ENCODE data around the gene DIDO1.

Gene DIDO1

GRCh38 chr20:62946918-62947317, 20.6 kb upstream of the DIDO1 start:
- no peaks in the 10 kb centered on the region for H3K9me3 ChIP-seq (ENCODE audit: insufficient read depth, low read depth, low read length)
- 94% methylated on average over 10 of the region's 10 CpGs for WGBS
- H3K4me3 ChIP-seq (ENCODE audit: low read length): no peak overlapping the region
- H3K9ac ChIP-seq (ENCODE audit: low read depth, low read length): no peak overlapping the region
- H3K4me1 ChIP-seq (ENCODE audit: insufficient read depth, low read length): no peaks in the 10 kb centered on the region
- peaks cover 81% of the 10 kb centered on the region for H3K36me3 ChIP-seq (ENCODE audit: insufficient read depth, low read length)
- H3K27ac ChIP-seq (ENCODE audit: low read depth, low read length): no peak overlapping the region
- no peaks in the 10 kb centered on the region for H3K27me3 ChIP-seq (ENCODE audit: insufficient read depth, low read length)

- Histone ChIP-seq H3K36me3 (ENCODE audit: insufficient read depth, low read length) (peaks cover 92% of the 10 kb centered on the region), H3K27ac (ENCODE audit: low read depth, low read length) (no peak overlapping the region), H3K9ac (ENCODE audit: low read depth, low read length) (no peak overlapping the region), H3K27me3 (ENCODE audit: insufficient read depth, low read length) (no peaks in the 10 kb centered on the region), H3K4me3 (ENCODE audit: low read length) (no peak overlapping the region), H3K4me1 (ENCODE audit: insufficient read depth, low read length) (no peaks in the 10 kb centered on the region), H3K9me3 (ENCODE audit: insufficient read depth, low read depth, low read length) (no peaks in the 10 kb centered on the region)
- 96% methylated on average over 25 of the region's 25 CpGs for WGBS
Measured at GRCh38 chr20:62945771-62946339, 19.6 kb upstream of the DIDO1 start.

GRCh38 chr20:62944746-62945145, 18.4 kb upstream of the DIDO1 start:
- no peak overlapping the region for H3K9ac ChIP-seq (ENCODE audit: low read depth, low read length)
- 94% methylated on average over 10 of the region's 10 CpGs for WGBS
- H3K4me3 ChIP-seq (ENCODE audit: low read length): no peak overlapping the region
- no peaks in the 10 kb centered on the region for H3K9me3 ChIP-seq (ENCODE audit: insufficient read depth, low read depth, low read length)
- no peak overlapping the region for H3K27ac ChIP-seq (ENCODE audit: low read depth, low read length)
- 0 out of 2 replicates have a peak, but pooled peaks cover 2% of the 10 kb centered on the region for H3K4me1 ChIP-seq (ENCODE audit: insufficient read depth, low read length)
- peaks cover 87% of the 10 kb centered on the region for H3K36me3 ChIP-seq (ENCODE audit: insufficient read depth, low read length)
- no peaks in the 10 kb centered on the region for H3K27me3 ChIP-seq (ENCODE audit: insufficient read depth, low read length)

GRCh38 chr20:62944184-62944583, 17.9 kb upstream of the DIDO1 start:
- 96% methylated on average over 8 of the region's 8 CpGs for WGBS
- Histone ChIP-seq H3K9ac (ENCODE audit: low read depth, low read length) (no peak overlapping the region), H3K27me3 (ENCODE audit: insufficient read depth, low read length) (no peaks in the 10 kb centered on the region), H3K4me3 (ENCODE audit: low read length) (no peak overlapping the region), H3K27ac (ENCODE audit: low read depth, low read length) (no peak overlapping the region), H3K36me3 (ENCODE audit: insufficient read depth, low read length) (peaks cover 81% of the 10 kb centered on the region), H3K9me3 (ENCODE audit: insufficient read depth, low read depth, low read length) (no peaks in the 10 kb centered on the region), H3K4me1 (ENCODE audit: insufficient read depth, low read length) (peaks cover 7% of the 10 kb centered on the region)

GRCh38 chr20:62943396-62943795, 17.1 kb upstream of the DIDO1 start:
- H3K9me3 ChIP-seq (ENCODE audit: insufficient read depth, low read depth, low read length): no peaks in the 10 kb centered on the region
- H3K36me3 ChIP-seq (ENCODE audit: insufficient read depth, low read length): peaks cover 73% of the 10 kb centered on the region

GRCh38 chr20:62942456-62942855, 16.2 kb upstream of the DIDO1 start:
- Histone ChIP-seq H3K4me1 (ENCODE audit: insufficient read depth, low read length) (peaks cover 10% of the 10 kb centered on the region), H3K36me3 (ENCODE audit: insufficient read depth, low read length) (peaks cover 64% of the 10 kb centered on the region), H3K27ac (ENCODE audit: low read depth, low read length) (no peak overlapping the region), H3K9ac (ENCODE audit: low read depth, low read length) (no peak overlapping the region), H3K4me3 (ENCODE audit: low read length) (no peak overlapping the region), H3K27me3 (ENCODE audit: insufficient read depth, low read length) (no peaks in the 10 kb centered on the region), H3K9me3 (ENCODE audit: insufficient read depth, low read depth, low read length) (no peaks in the 10 kb centered on the region)
- WGBS: 91% methylated on average over 2 of the region's 2 CpGs

More at GRCh38 chr20:62943396-62943795, 17.1 kb upstream of the DIDO1 start:
- H3K27me3 ChIP-seq (ENCODE audit: insufficient read depth, low read length): no peaks in the 10 kb centered on the region
- no peak overlapping the region for H3K9ac ChIP-seq (ENCODE audit: low read depth, low read length)
- WGBS: 94% methylated on average over 14 of the region's 14 CpGs
- peaks cover 10% of the 10 kb centered on the region for H3K4me1 ChIP-seq (ENCODE audit: insufficient read depth, low read length)
- no peak overlapping the region for H3K4me3 ChIP-seq (ENCODE audit: low read length)
- H3K27ac ChIP-seq (ENCODE audit: low read depth, low read length): no peak overlapping the region

- Histone ChIP-seq H3K9me3 (ENCODE audit: insufficient read depth, low read depth, low read length) (no peaks in the 10 kb centered on the region), H3K4me3 (ENCODE audit: low read length) (no peak overlapping the region), H3K27ac (ENCODE audit: low read depth, low read length) (no peak overlapping the region), H3K4me1 (ENCODE audit: insufficient read depth, low read length) (peaks cover 10% of the 10 kb centered on the region), H3K27me3 (ENCODE audit: insufficient read depth, low read length) (no peaks in the 10 kb centered on the region), H3K36me3 (ENCODE audit: insufficient read depth, low read length) (peaks cover 57% of the 10 kb centered on the region), H3K9ac (ENCODE audit: low read depth, low read length) (no peak overlapping the region)
- WGBS: 98% methylated on average over 1 of the region's 1 CpG
Measured at GRCh38 chr20:62941792-62942191, 15.5 kb upstream of the DIDO1 start.

- H3K9ac ChIP-seq (ENCODE audit: low read depth, low read length): no peak overlapping the region
- 97% methylated on average over 8 of the region's 8 CpGs for WGBS
- H3K9me3 ChIP-seq (ENCODE audit: insufficient read depth, low read depth, low read length): no peaks in the 10 kb centered on the region
- no peak overlapping the region for H3K4me3 ChIP-seq (ENCODE audit: low read length)
- H3K27ac ChIP-seq (ENCODE audit: low read depth, low read length): no peak overlapping the region
- H3K36me3 ChIP-seq (ENCODE audit: insufficient read depth, low read length): peaks cover 50% of the 10 kb centered on the region
- peaks cover 14% of the 10 kb centered on the region for H3K4me1 ChIP-seq (ENCODE audit: insufficient read depth, low read length)
- no peaks in the 10 kb centered on the region for H3K27me3 ChIP-seq (ENCODE audit: insufficient read depth, low read length)
Measured at GRCh38 chr20:62940875-62941274, 14.6 kb upstream of the DIDO1 start.

GRCh38 chr20:62938105-62938888, 12.0 kb upstream of the DIDO1 start, which contains the start of gene GID8:
TSS of gene GID8 (plus strand) at chr20:62938147. CDS start at chr20:62941503, 3,356 bp downstream.
- no peaks in the 10 kb centered on the region for H3K9me3 ChIP-seq (ENCODE audit: insufficient read depth, low read depth, low read length)
- H3K27ac ChIP-seq (ENCODE audit: low read depth, low read length): peak within 1 kb of the TSS; percentile 93
- peaks cover 51% of the 10 kb centered on the region for H3K36me3 ChIP-seq (ENCODE audit: insufficient read depth, low read length)
- peak within 1 kb of the TSS; percentile 99 for H3K4me3 ChIP-seq (ENCODE audit: low read length)
- H3K4me1 ChIP-seq (ENCODE audit: insufficient read depth, low read length): peaks cover 34% of the 10 kb centered on the region
- peak within 1 kb of the TSS; percentile 99 for H3K9ac ChIP-seq (ENCODE audit: low read depth, low read length)
- no peaks in the 10 kb centered on the region for H3K27me3 ChIP-seq (ENCODE audit: insufficient read depth, low read length)
- under 1% methylated on average over 75 of the region's 79 CpGs for WGBS

GRCh38 chr20:62937268-62938104, 11.2 kb upstream of the DIDO1 start:
- Histone ChIP-seq H3K4me3 (ENCODE audit: low read length) (peak overlapping the region; percentile 99), H3K27me3 (ENCODE audit: insufficient read depth, low read length) (no peaks in the 10 kb centered on the region), H3K4me1 (ENCODE audit: insufficient read depth, low read length) (peaks cover 38% of the 10 kb centered on the region), H3K9me3 (ENCODE audit: insufficient read depth, low read depth, low read length) (no peaks in the 10 kb centered on the region), H3K9ac (ENCODE audit: low read depth, low read length) (peak overlapping the region; percentile 99), H3K36me3 (ENCODE audit: insufficient read depth, low read length) (peaks cover 49% of the 10 kb centered on the region), H3K27ac (ENCODE audit: low read depth, low read length) (peak overlapping the region; percentile 93)
- under 1% methylated on average over 91 of the region's 92 CpGs for WGBS
